Fibroblast of villous mesenchyme (primary cell): ENCODE data around the gene STK32B. TPM values are rescaled to one million over a fixed set of nuclear protein-coding genes. Genes with fewer than 3 reads are reported as not detected.

Source experiments
- DNase-seq: peaks from one replicate; pipeline ENCODE4 v3.0.0-alpha.2; 2010; ENCODE audit warnings: low read depth
- H3K4me3 ChIP-seq: 2 replicates; pipeline ENCODE4 v1.5.1; 2011; ENCODE audit warnings: low read depth, mild to moderate bottlenecking, low read length
- CTCF ChIP-seq: IDR thresholded peaks from 2 replicates; pipeline ENCODE4 v1.5.1; 2012; ENCODE audit warnings: low read depth, mild to moderate bottlenecking, low read length; ENCODE audit not compliant: insufficient read depth
- total RNA-seq: library from RNA; depleted of rRNA; stranded (reverse); fragments of >200 nt; gene quantifications from 2 replicates; pipeline ENCODE4 v1.2.3, GENCODE V29; 2012

The STK32B gene
- total RNA-seq, 1 donor: 2.6 TPM

- H3K4me3 ChIP-seq: no peak overlapping the region
- TF ChIP-seq CTCF: no peak
- DNase-seq: no peak
Observed at GRCh38 chr4:5029447-5029846, 21.8 kb upstream of the STK32B start.

- no peak for TF ChIP-seq CTCF
- no peak overlapping the region for H3K4me3 ChIP-seq
- no peak for DNase-seq
Observed at GRCh38 chr4:5030221-5030620, 21.1 kb upstream of the STK32B start.

GRCh38 chr4:5030927-5031326 lies 20.4 kb upstream of the STK32B start:
- no peak for TF ChIP-seq CTCF
- no peak overlapping the region for H3K4me3 ChIP-seq
- no peak for DNase-seq

GRCh38 chr4:5032813-5033212 lies 18.5 kb upstream of the STK32B start:
- H3K4me3 ChIP-seq: no peak overlapping the region
- no peak for TF ChIP-seq CTCF
- no peak for DNase-seq

- TF ChIP-seq CTCF: no peak
- DNase-seq: no peak
- H3K4me3 ChIP-seq: no peak overlapping the region
Observed at GRCh38 chr4:5033281-5033841, 17.9 kb upstream of the STK32B start.

GRCh38 chr4:5034206-5034605 lies 17.1 kb upstream of the STK32B start:
- TF ChIP-seq CTCF: no peak
- H3K4me3 ChIP-seq: no peak overlapping the region
- DNase-seq: peak; percentile 13

GRCh38 chr4:5036239-5036638 lies 15.0 kb upstream of the STK32B start:
- H3K4me3 ChIP-seq: no peak overlapping the region
- no peak for TF ChIP-seq CTCF
- peak; percentile 56 for DNase-seq
